HepG2 (cell line): Measurements from ENCODE around the gene NR3C2. TPM values are rescaled to one million over a fixed set of nuclear protein-coding genes. Genes with fewer than 3 reads are reported as not detected.

Source experiments
- ATAC-seq: fragments of 200-7000 bp; cut with Tn5 transposase; 3 replicates; pipeline ENCODE4 v1.9.1; 2020; ENCODE audit warnings: mild to moderate bottlenecking, moderate library complexity
- BruUV-seq: library from RNA; stranded (reverse); fragments of 400-500 nt; replicated peaks from 2 replicates; lab custom pipeline; 2021; lab: Mats Ljungman, UMichigan
- CTCF ChIA-PET: fragments of 300-600 bp; formaldehyde crosslinking; extraction: SDS; loops from one replicate; lab custom pipeline; 2021; ENCODE audit warnings: low total read pairs, inconsistent platforms, low intra/inter-chr PET ratio; lab: Yijun Ruan, JAX
- POLR2A ChIA-PET: fragments of 350-600 bp; sonication (Branson Sonifier 250); formaldehyde crosslinking; loops from one replicate; lab custom pipeline; 2020; ENCODE audit warnings: antibody characterized with exemption, inconsistent platforms; lab: Yijun Ruan, JAX
- DNase-seq: peaks from one replicate; pipeline ENCODE4 v3.0.0-alpha.2; 2015; ENCODE audit warnings: low spot score
- FAIRE-seq: peaks from 3 replicates; lab custom pipeline; 2011; peaks lifted over from hg19 to GRCh38; lab: Jason Lieb, UNC
- H2AFZ ChIP-seq: one replicate; pipeline ENCODE4 v1.6.1; 2011; ENCODE audit warnings: low read length, inconsistent platforms
- H3K27ac ChIP-seq: fragments of 300-600 bp; 3 replicates; pipeline ENCODE4 v1.8.0; 2011; ENCODE audit warnings: mixed run types, mild to moderate bottlenecking, mixed read lengths, low read length, inconsistent platforms; ENCODE audit not compliant: insufficient read depth; ENCODE audit errors: extremely low read length
- H3K27me3 ChIP-seq, 2 experiments: fragments of 200-600 bp in 1 of 2; 2 replicates in 1 of 2; 3 replicates in 1 of 2; pipeline versions ENCODE4 v1.6.0 to v1.8.0; 2011; ENCODE audit warnings: low read length in 2 of 2, mild to moderate bottlenecking in 2 of 2, moderate library complexity in 2 of 2, inconsistent platforms in 1 of 2; ENCODE audit not compliant: insufficient read depth in 2 of 2, control insufficient read depth in 1 of 2
- H3K36me3 ChIP-seq, 2 experiments: fragments of 200-600 bp in 1 of 2; replicated peaks in 1 of 2; 2 replicates in 1 of 2; 3 replicates in 1 of 2; pipeline versions ENCODE4 v1.5.1 to v1.8.0; 2011; ENCODE audit warnings: low read length in 2 of 2, inconsistent platforms in 1 of 2; ENCODE audit not compliant: insufficient read depth in 2 of 2, control insufficient read depth in 1 of 2
- H3K4me1 ChIP-seq: 2 replicates; pipeline ENCODE4 v1.5.1; 2012; ENCODE audit warnings: low read length, inconsistent platforms; ENCODE audit not compliant: insufficient read depth
- H3K4me2 ChIP-seq: 2 replicates; pipeline ENCODE4 v1.6.0; 2011; ENCODE audit warnings: low read depth, low read length, inconsistent platforms
- H3K4me3 ChIP-seq, 3 experiments: fragments of 200-600 bp in 1 of 3; sonication (generic), shearing (Covaris generic) in 1 of 3; replicated peaks in 1 of 3; 2 replicates each; pipeline ENCODE4 v1.5.1; 2011 to 2016; ENCODE audit warnings: low read length in 3 of 3, inconsistent platforms in 2 of 3, low read depth in 2 of 3, mild to moderate bottlenecking in 2 of 3, control low read depth in 1 of 3, mixed read lengths in 1 of 3; ENCODE audit not compliant: insufficient read depth in 1 of 3
- H3K79me2 ChIP-seq: one replicate; pipeline ENCODE4 v1.6.1; 2011; ENCODE audit warnings: low read length, inconsistent platforms; ENCODE audit not compliant: insufficient read depth
- H3K9ac ChIP-seq: 2 replicates; pipeline ENCODE4 v1.6.0; 2011; ENCODE audit warnings: mild to moderate bottlenecking, low read depth, low read length, inconsistent platforms; ENCODE audit not compliant: insufficient read depth
- H3K9me3 ChIP-seq: 2 replicates; pipeline ENCODE4 v1.5.1; 2012; ENCODE audit warnings: mild to moderate bottlenecking, low read length
- H4K20me1 ChIP-seq: 2 replicates; pipeline ENCODE4 v1.6.0; 2011; ENCODE audit warnings: inconsistent platforms, mild to moderate bottlenecking, low read length, moderate library complexity; ENCODE audit not compliant: insufficient read depth
- MTA1 ChIP-seq: sonication (generic); formaldehyde crosslinking; IDR thresholded peaks from 2 replicates; pipeline ENCODE4 v1.4.0; 2020; ENCODE audit warnings: missing genetic modification reagents, mild to moderate bottlenecking, borderline replicate concordance
- PREB ChIP-seq: sonication (generic); formaldehyde crosslinking; IDR thresholded peaks from 2 replicates; pipeline ENCODE4 v1.4.0; 2020; ENCODE audit warnings: missing genetic modification reagents
- SCMH1 ChIP-seq: sonication (generic); formaldehyde crosslinking; IDR thresholded peaks from 2 replicates; pipeline ENCODE4 v1.9.0; 2021; ENCODE audit warnings: missing genetic modification reagents, mild to moderate bottlenecking, borderline replicate concordance
- SIX4 ChIP-seq: sonication (generic); formaldehyde crosslinking; IDR thresholded peaks from 2 replicates; pipeline ENCODE4 v1.4.0; 2020; ENCODE audit warnings: missing genetic modification reagents
- SKI ChIP-seq: fragments of 450-650 bp; IDR thresholded peaks from one replicate; pipeline ENCODE4 v1.6.1; 2018; ENCODE audit warnings: mild to moderate bottlenecking; ENCODE audit not compliant: partially characterized antibody
- THAP11 ChIP-seq: IDR thresholded peaks from 2 replicates; pipeline ENCODE4 v1.6.1; 2016; ENCODE audit warnings: missing biosample characterization, missing genetic modification reagents
- TP53 ChIP-seq: sonication (generic); formaldehyde crosslinking; conservative IDR thresholded peaks from 2 replicates; pipeline ENCODE4 v1.4.0; 2020; ENCODE audit warnings: missing genetic modification reagents
- YY1 ChIP-seq: IDR thresholded peaks from 2 replicates; pipeline ENCODE4 v1.6.1; 2011; ENCODE audit warnings: low read length, low read depth, moderate library complexity, mild to moderate bottlenecking; ENCODE audit not compliant: insufficient read depth, insufficient replicate concordance
- ZNF24 ChIP-seq: fragments of 450-650 bp; IDR thresholded peaks from 2 replicates; pipeline ENCODE4 v1.6.1; 2017; ENCODE audit warnings: antibody characterized with exemption, mild to moderate bottlenecking
- ZSCAN5A ChIP-seq: sonication (generic); formaldehyde crosslinking; IDR thresholded peaks from 2 replicates; pipeline ENCODE4 v1.8.0; 2022; ENCODE audit warnings: mild to moderate bottlenecking, missing genetic modification reagents, borderline replicate concordance
- WGBS: methylation state at CpG from one replicate; pipeline ENCODE4 v1.1.6; 2017; ENCODE audit warnings: low lambda C conversion rate; 5-methylcytosine and 5-hydroxymethylcytosine counted together
- in situ Hi-C: cut with HindIII; loops from 2 replicates; pipeline ENCODE4 v1.10.0; 2017; ENCODE audit warnings: low pct_unique_long_range_greater_than_20kb; ENCODE audit not compliant: extremely low pct_ligation_motif_present
- intact Hi-C: fragments of 100-400 bp; cut with micrococcal nuclease; formaldehyde crosslinking; loops from one replicate; pipeline ENCODE4 v1.10.0; 2022; ENCODE audit not compliant: unreplicated experiment
- polyA plus RNA-seq, 8 experiments: library from polyadenylated mRNA; depleted of rRNA in 3 of 8; stranded (reverse) in 7 of 8; unstranded in 1 of 8; fragments of >200 nt; fragmentation: Illumina TruSeq in 4 of 8; extraction: Trizol in 4 of 8; gene quantifications; 2 replicates each; pipeline versions ENCODE4 v1.2.1 to v1.2.3, GENCODE V29; 2011 to 2016; ENCODE audit warnings: low read depth in 4 of 8, missing spikeins in 1 of 8, mixed read lengths in 1 of 8; ENCODE audit not compliant: insufficient read depth in 1 of 8
- total RNA-seq, 5 experiments: library from RNA; depleted of rRNA; stranded (reverse); fragments of >200 nt; fragmentation: Illumina TruSeq; extraction: Trizol; gene quantifications; 2 replicates each; pipeline ENCODE4 v1.2.3, GENCODE V29; 2016; ENCODE audit warnings: low read depth in 1 of 5

NR3C2 gene
- total and polyA plus RNA-seq, 2 of the 13 experiments (the other 11 are each of a cell fraction or from before 2014, with no cell fraction given), result 0.26 to 0.46 TPM

DNA sequence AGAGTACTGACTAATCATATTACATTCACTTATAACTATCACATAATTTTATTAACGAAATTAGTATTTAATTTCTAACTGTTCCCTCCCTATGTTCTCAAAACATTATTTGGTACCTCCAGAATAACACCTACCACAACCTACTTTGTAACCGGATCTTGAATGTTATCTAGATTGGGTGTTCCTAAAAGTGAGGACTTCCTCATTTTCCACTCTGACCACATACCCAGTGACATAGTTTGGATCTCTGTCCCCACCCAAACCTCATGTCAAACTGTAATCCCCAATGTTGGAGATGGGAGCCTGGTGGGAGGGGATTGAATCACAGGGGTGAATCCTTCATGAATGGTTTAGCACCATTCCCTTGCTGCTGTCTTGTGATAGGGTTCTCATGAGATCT lies 21.8 kb downstream of the NR3C2 start:
- no peaks in the 10 kb centered on the region; the same call in 1 of the 2 replicates for H4K20me1 ChIP-seq
- H2AFZ ChIP-seq, result no peak overlapping the region
- H3K9ac ChIP-seq, result no peak overlapping the region
- H3K4me1 ChIP-seq, result no peaks in the 10 kb centered on the region
- CTCF ChIA-PET, result no interaction called here
- 2% methylated on average over 2 of the region's 2 CpGs for WGBS
- DNase-seq (no peak), FAIRE-seq (no peak), ATAC-seq (no peak)
- no peaks in the 10 kb centered on the region for H3K9me3 ChIP-seq
- no peak overlapping the region for H3K27ac ChIP-seq
- in situ Hi-C loops (no loop called here), intact Hi-C loops (loop anchor here (2.0 kb wide), 1 partner anchor 62 kb away; no protein-coding TSS in a partner anchor)
- H3K4me2 ChIP-seq, result no peak overlapping the region
- no peaks in the 10 kb centered on the region for H3K79me2 ChIP-seq
- no peak overlapping the region for H3K4me3 ChIP-seq
- TF ChIP-seq SIX4 (CRISPR knock-in tag) (no peak), MTA1 (CRISPR knock-in tag) (no peak), THAP11 (CRISPR knock-in tag) (no peak), ZSCAN5A (CRISPR knock-in tag) (no peak), ZNF24 (no peak), TP53 (CRISPR knock-in tag) (no peak), PREB (CRISPR knock-in tag) (no peak), YY1 (no peak), SCMH1 (CRISPR knock-in tag) (no peak), SKI (no peak)
- H3K27me3 ChIP-seq, result no peaks in the 10 kb centered on the region
- no TSS peak for BruUV-seq
- no peaks in the 10 kb centered on the region for H3K36me3 ChIP-seq
- POLR2A ChIA-PET, result no interaction called here
